Effector memory CD4-positive, alpha-beta T cell (primary cell): ENCODE data around the gene LAPTM5.
A peak's percentile ranks its signal among the peaks of the same experiment; 100 is the strongest.

Source experiments
- DNase-seq, 3 donors: peaks; one replicate each; pipeline ENCODE4 v3.0.0-alpha.2; 2020
- H3K27ac ChIP-seq: 2 replicates; pipeline ENCODE4 v1.7.0; 2013; ENCODE audit warnings: mild to moderate bottlenecking, low read length, moderate library complexity; ENCODE audit not compliant: insufficient read depth, poor library complexity, severe bottlenecking
- H3K27me3 ChIP-seq: replicated peaks from 2 replicates; pipeline ENCODE4 v1.7.0; 2013; ENCODE audit warnings: mild to moderate bottlenecking, low read length; ENCODE audit not compliant: insufficient read depth, control insufficient read depth, poor library complexity, severe bottlenecking
- H3K36me3 ChIP-seq: 2 replicates; pipeline ENCODE4 v1.7.0; 2013; ENCODE audit warnings: mild to moderate bottlenecking, low read length, moderate library complexity; ENCODE audit not compliant: control insufficient read depth, insufficient read depth
- H3K4me1 ChIP-seq: 2 replicates; pipeline ENCODE4 v1.7.0; 2013; ENCODE audit warnings: low read length, mild to moderate bottlenecking; ENCODE audit not compliant: control insufficient read depth, insufficient read depth, poor library complexity, severe bottlenecking
- H3K4me3 ChIP-seq: 2 replicates; pipeline ENCODE4 v1.7.0; 2013; ENCODE audit warnings: low read length, low read depth, mild to moderate bottlenecking; ENCODE audit not compliant: insufficient read depth, poor library complexity, severe bottlenecking
- H3K9me3 ChIP-seq: 2 replicates; pipeline ENCODE4 v1.7.0; 2013; ENCODE audit warnings: mild to moderate bottlenecking, low read length, moderate library complexity; ENCODE audit not compliant: control insufficient read depth

LAPTM5 gene

GRCh38 chr1:30787266-30787665 is 29.7 kb upstream of the LAPTM5 start:
- Histone ChIP-seq H3K9me3 (no peaks in the 10 kb centered on the region), H3K27me3 (no peaks in the 10 kb centered on the region), H3K4me3 (no peak overlapping the region), H3K27ac (no peak overlapping the region), H3K36me3 (no peaks in the 10 kb centered on the region), H3K4me1 (peaks cover 12% of the 10 kb centered on the region)
- no peak for DNase-seq

GRCh38 chr1:30786264-30786991 is 28.9 kb upstream of the LAPTM5 start:
- Histone ChIP-seq H3K4me1 (peaks cover 12% of the 10 kb centered on the region), H3K27me3 (no peaks in the 10 kb centered on the region), H3K27ac (no peak overlapping the region), H3K36me3 (no peaks in the 10 kb centered on the region), H3K4me3 (no peak overlapping the region), H3K9me3 (no peaks in the 10 kb centered on the region)
- no peak for DNase-seq

- no peak overlapping the region for H3K27ac ChIP-seq
- H3K4me3 ChIP-seq: no peak overlapping the region
- H3K36me3 ChIP-seq: no peaks in the 10 kb centered on the region
- DNase-seq: no peak
- peaks cover 6% of the 10 kb centered on the region for H3K4me1 ChIP-seq
- no peaks in the 10 kb centered on the region for H3K9me3 ChIP-seq
- no peaks in the 10 kb centered on the region for H3K27me3 ChIP-seq
Observed at GRCh38 chr1:30785714-30786113, 28.1 kb upstream of the LAPTM5 start.

- no peak overlapping the region for H3K27ac ChIP-seq
- DNase-seq: no peak
- H3K4me3 ChIP-seq: no peak overlapping the region
- H3K36me3 ChIP-seq: no peaks in the 10 kb centered on the region
- H3K27me3 ChIP-seq: no peaks in the 10 kb centered on the region
- H3K9me3 ChIP-seq: no peaks in the 10 kb centered on the region
- peaks cover 5% of the 10 kb centered on the region for H3K4me1 ChIP-seq
Observed at GRCh38 chr1:30785181-30785580, 27.6 kb upstream of the LAPTM5 start.

GRCh38 chr1:30783256-30783915 is 25.8 kb upstream of the LAPTM5 start:
- no peak for DNase-seq
- no peaks in the 10 kb centered on the region for H3K9me3 ChIP-seq
- no peaks in the 10 kb centered on the region for H3K27me3 ChIP-seq
- no peak overlapping the region for H3K4me3 ChIP-seq
- H3K36me3 ChIP-seq: no peaks in the 10 kb centered on the region
- H3K27ac ChIP-seq: no peak overlapping the region
- peaks cover 9% of the 10 kb centered on the region for H3K4me1 ChIP-seq

GRCh38 chr1:30782361-30783255 is 25.0 kb upstream of the LAPTM5 start:
- peaks cover 9% of the 10 kb centered on the region for H3K4me1 ChIP-seq
- H3K9me3 ChIP-seq: no peaks in the 10 kb centered on the region
- H3K27ac ChIP-seq: no peak overlapping the region
- H3K36me3 ChIP-seq: no peaks in the 10 kb centered on the region
- DNase-seq: peak; percentile 55 to 65 (median 58)
- no peaks in the 10 kb centered on the region for H3K27me3 ChIP-seq
- H3K4me3 ChIP-seq: peak overlapping the region; percentile 11

- H3K36me3 ChIP-seq: no peaks in the 10 kb centered on the region
- no peak for DNase-seq
- H3K27me3 ChIP-seq: no peaks in the 10 kb centered on the region
- peaks cover 9% of the 10 kb centered on the region for H3K4me1 ChIP-seq
- H3K27ac ChIP-seq: no peak overlapping the region
- H3K4me3 ChIP-seq: no peak overlapping the region
- H3K9me3 ChIP-seq: no peaks in the 10 kb centered on the region
Observed at GRCh38 chr1:30781906-30782305, 24.3 kb upstream of the LAPTM5 start.

GRCh38 chr1:30780409-30780808 is 22.8 kb upstream of the LAPTM5 start:
- Histone ChIP-seq H3K4me1 (peaks cover 9% of the 10 kb centered on the region), H3K36me3 (no peaks in the 10 kb centered on the region), H3K27me3 (no peaks in the 10 kb centered on the region), H3K27ac (no peak overlapping the region), H3K9me3 (no peaks in the 10 kb centered on the region), H3K4me3 (no peak overlapping the region)
- DNase-seq: no peak

GRCh38 chr1:30779294-30780071 is 21.9 kb upstream of the LAPTM5 start:
- H3K27ac ChIP-seq: no peak overlapping the region
- no peak overlapping the region for H3K4me3 ChIP-seq
- peak; percentile 82 to 87 (median 86) for DNase-seq
- peaks cover 9% of the 10 kb centered on the region for H3K4me1 ChIP-seq
- H3K27me3 ChIP-seq: no peaks in the 10 kb centered on the region
- H3K9me3 ChIP-seq: no peaks in the 10 kb centered on the region
- H3K36me3 ChIP-seq: no peaks in the 10 kb centered on the region
